ENCODE results near the gene CEACAM16. TPM values are rescaled to one million over a fixed set of nuclear protein-coding genes. Genes with fewer than 3 reads are reported as not detected.

The CEACAM16 gene
- total and polyA plus RNA-seq, 10 of the 15 experiments (the other 5 are each of a cell fraction or from before 2014, with no cell fraction given), result not detected

DNA sequence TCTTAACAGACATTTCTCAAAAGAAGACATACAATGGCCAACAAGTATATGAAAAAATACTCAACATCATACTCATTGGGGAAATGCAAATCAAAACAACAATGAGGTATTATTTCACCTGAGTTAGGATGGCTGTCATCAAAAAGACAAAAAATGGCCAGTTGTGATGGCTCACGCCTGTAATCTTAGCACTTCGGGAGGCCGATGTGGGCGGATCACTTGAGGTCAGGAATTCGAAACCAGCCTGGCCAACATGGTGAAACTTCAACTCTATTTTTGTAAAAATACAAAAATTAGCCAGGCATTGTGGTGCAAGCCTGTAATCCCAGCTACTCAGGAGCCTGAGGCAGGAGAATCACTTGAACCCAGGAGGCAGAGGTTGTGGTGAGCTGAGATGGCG is 22.0 kb downstream of the CEACAM16 start (continued):
- TF ChIP-seq, protein P1, sequence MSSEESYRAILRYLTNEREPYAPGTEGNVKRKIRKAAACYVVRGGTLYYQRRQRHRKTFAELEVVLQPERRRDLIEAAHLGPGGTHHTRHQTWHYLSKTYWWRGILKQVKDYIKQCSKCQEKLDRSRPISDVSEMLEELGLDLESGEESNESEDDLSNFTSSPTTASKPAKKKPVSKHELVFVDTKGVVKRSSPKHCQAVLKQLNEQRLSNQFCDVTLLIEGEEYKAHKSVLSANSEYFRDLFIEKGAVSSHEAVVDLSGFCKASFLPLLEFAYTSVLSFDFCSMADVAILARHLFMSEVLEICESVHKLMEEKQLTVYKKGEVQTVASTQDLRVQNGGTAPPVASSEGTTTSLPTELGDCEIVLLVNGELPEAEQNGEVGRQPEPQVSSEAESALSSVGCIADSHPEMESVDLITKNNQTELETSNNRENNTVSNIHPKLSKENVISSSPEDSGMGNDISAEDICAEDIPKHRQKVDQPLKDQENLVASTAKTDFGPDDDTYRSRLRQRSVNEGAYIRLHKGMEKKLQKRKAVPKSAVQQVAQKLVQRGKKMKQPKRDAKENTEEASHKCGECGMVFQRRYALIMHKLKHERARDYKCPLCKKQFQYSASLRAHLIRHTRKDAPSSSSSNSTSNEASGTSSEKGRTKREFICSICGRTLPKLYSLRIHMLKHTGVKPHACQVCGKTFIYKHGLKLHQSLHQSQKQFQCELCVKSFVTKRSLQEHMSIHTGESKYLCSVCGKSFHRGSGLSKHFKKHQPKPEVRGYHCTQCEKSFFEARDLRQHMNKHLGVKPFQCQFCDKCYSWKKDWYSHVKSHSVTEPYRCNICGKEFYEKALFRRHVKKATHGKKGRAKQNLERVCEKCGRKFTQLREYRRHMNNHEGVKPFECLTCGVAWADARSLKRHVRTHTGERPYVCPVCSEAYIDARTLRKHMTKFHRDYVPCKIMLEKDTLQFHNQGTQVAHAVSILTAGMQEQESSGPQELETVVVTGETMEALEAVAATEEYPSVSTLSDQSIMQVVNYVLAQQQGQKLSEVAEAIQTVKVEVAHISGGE (CRISPR knock-in tag; IDR thresholded peaks at IDR 0.05), result no peak
- TF ChIP-seq, protein P2, sequence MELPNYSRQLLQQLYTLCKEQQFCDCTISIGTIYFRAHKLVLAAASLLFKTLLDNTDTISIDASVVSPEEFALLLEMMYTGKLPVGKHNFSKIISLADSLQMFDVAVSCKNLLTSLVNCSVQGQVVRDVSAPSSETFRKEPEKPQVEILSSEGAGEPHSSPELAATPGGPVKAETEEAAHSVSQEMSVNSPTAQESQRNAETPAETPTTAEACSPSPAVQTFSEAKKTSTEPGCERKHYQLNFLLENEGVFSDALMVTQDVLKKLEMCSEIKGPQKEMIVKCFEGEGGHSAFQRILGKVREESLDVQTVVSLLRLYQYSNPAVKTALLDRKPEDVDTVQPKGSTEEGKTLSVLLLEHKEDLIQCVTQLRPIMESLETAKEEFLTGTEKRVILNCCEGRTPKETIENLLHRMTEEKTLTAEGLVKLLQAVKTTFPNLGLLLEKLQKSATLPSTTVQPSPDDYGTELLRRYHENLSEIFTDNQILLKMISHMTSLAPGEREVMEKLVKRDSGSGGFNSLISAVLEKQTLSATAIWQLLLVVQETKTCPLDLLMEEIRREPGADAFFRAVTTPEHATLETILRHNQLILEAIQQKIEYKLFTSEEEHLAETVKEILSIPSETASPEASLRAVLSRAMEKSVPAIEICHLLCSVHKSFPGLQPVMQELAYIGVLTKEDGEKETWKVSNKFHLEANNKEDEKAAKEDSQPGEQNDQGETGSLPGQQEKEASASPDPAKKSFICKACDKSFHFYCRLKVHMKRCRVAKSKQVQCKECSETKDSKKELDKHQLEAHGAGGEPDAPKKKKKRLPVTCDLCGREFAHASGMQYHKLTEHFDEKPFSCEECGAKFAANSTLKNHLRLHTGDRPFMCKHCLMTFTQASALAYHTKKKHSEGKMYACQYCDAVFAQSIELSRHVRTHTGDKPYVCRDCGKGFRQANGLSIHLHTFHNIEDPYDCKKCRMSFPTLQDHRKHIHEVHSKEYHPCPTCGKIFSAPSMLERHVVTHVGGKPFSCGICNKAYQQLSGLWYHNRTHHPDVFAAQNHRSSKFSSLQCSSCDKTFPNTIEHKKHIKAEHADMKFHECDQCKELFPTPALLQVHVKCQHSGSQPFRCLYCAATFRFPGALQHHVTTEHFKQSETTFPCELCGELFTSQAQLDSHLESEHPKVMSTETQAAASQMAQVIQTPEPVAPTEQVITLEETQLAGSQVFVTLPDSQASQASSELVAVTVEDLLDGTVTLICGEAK (IDR thresholded peaks at IDR 0.05; ENCODE audit: borderline replicate concordance), result no peak
- peak; percentile 51 for TF ChIP-seq ATF7 (IDR thresholded peaks at IDR 0.05; ENCODE audit: low read depth)
- no peak for TF ChIP-seq YBX1 (IDR thresholded peaks at IDR 0.05)
- TF ChIP-seq, protein P3, sequence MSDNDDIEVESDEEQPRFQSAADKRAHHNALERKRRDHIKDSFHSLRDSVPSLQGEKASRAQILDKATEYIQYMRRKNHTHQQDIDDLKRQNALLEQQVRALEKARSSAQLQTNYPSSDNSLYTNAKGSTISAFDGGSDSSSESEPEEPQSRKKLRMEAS (IDR thresholded peaks at IDR 0.05; ENCODE audit: low read depth, low read length), result no peak
- TF ChIP-seq GABPA (IDR thresholded peaks at IDR 0.05; ENCODE audit: low read depth), result no peak
- TF ChIP-seq MEF2B (IDR thresholded peaks at IDR 0.05; ENCODE audit: partially characterized antibody, poor library complexity, severe bottlenecking), result no peak
- peak in 1 of 2 experiments; percentile 23; a peak in 1 of 4 replicates for TF ChIP-seq BHLHE40 (IDR thresholded peaks at IDR 0.05; ENCODE audit: borderline replicate concordance in 1 of 2, low read depth in 2 of 2, low read length in 1 of 2)
- TF ChIP-seq, protein P4, sequence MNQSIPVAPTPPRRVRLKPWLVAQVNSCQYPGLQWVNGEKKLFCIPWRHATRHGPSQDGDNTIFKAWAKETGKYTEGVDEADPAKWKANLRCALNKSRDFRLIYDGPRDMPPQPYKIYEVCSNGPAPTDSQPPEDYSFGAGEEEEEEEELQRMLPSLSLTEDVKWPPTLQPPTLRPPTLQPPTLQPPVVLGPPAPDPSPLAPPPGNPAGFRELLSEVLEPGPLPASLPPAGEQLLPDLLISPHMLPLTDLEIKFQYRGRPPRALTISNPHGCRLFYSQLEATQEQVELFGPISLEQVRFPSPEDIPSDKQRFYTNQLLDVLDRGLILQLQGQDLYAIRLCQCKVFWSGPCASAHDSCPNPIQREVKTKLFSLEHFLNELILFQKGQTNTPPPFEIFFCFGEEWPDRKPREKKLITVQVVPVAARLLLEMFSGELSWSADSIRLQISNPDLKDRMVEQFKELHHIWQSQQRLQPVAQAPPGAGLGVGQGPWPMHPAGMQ (IDR thresholded peaks at IDR 0.05; ENCODE audit: borderline replicate concordance), result no peak
- TF ChIP-seq, protein P5, sequence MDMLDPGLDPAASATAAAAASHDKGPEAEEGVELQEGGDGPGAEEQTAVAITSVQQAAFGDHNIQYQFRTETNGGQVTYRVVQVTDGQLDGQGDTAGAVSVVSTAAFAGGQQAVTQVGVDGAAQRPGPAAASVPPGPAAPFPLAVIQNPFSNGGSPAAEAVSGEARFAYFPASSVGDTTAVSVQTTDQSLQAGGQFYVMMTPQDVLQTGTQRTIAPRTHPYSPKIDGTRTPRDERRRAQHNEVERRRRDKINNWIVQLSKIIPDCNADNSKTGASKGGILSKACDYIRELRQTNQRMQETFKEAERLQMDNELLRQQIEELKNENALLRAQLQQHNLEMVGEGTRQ (IDR thresholded peaks at IDR 0.05; ENCODE audit: borderline replicate concordance, low read depth, low read length), result no peak
- no peak for TF ChIP-seq NFYB (IDR thresholded peaks at IDR 0.05; ENCODE audit: insufficient read depth, low read depth, low read length)
- TF ChIP-seq RELA (IDR thresholded peaks at IDR 0.05; ENCODE audit: borderline replicate concordance, partially characterized antibody), result no peak
- TF ChIP-seq WRNIP1 (IDR thresholded peaks at IDR 0.05; ENCODE audit: borderline replicate concordance, low read depth, low read length), result no peak
- peak; percentile 67 for TF ChIP-seq IKZF1 (conservative IDR thresholded peaks at IDR 0.05)
- TF ChIP-seq BACH1 (IDR thresholded peaks at IDR 0.05; ENCODE audit: borderline replicate concordance), result no peak
- no peak for TF ChIP-seq JUND (IDR thresholded peaks at IDR 0.05; ENCODE audit: low read depth, low read length)
- TF ChIP-seq, protein P6, sequence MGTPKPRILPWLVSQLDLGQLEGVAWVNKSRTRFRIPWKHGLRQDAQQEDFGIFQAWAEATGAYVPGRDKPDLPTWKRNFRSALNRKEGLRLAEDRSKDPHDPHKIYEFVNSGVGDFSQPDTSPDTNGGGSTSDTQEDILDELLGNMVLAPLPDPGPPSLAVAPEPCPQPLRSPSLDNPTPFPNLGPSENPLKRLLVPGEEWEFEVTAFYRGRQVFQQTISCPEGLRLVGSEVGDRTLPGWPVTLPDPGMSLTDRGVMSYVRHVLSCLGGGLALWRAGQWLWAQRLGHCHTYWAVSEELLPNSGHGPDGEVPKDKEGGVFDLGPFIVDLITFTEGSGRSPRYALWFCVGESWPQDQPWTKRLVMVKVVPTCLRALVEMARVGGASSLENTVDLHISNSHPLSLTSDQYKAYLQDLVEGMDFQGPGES (IDR thresholded peaks at IDR 0.05), result no peak
- TF ChIP-seq MYB (IDR thresholded peaks at IDR 0.05; ENCODE audit: borderline replicate concordance, low read depth, low read length), result no peak

All from GM12878 (cell line).